Brain pericyte (primary cell): Measurements from ENCODE around the gene RTF2.

Source experiments
- DNase-seq: peaks from one replicate; pipeline ENCODE4 v3.0.0-alpha.2; 2012; ENCODE audit warnings: low read depth, low spot score

Gene RTF2

GRCh38 chr20:56438284-56438683 lies 30.1 kb upstream of the RTF2 start:
- DNase-seq, result no peak

GRCh38 chr20:56439771-56440291 lies 28.6 kb upstream of the RTF2 start:
- no peak for DNase-seq

- no peak for DNase-seq
Measured at GRCh38 chr20:56440346-56441007, 27.9 kb upstream of the RTF2 start.

GRCh38 chr20:56442389-56443365 lies 25.8 kb upstream of the RTF2 start:
- no peak for DNase-seq

GRCh38 chr20:56443654-56444540 lies 24.5 kb upstream of the RTF2 start:
- DNase-seq, result no peak

GRCh38 chr20:56445130-56445529 lies 23.3 kb upstream of the RTF2 start:
- DNase-seq, result no peak

- DNase-seq, result no peak
Measured at GRCh38 chr20:56445540-56445939, 22.9 kb upstream of the RTF2 start.

GRCh38 chr20:56447227-56447626 lies 21.2 kb upstream of the RTF2 start:
- DNase-seq, result no peak

GRCh38 chr20:56449459-56449858 lies 19.0 kb upstream of the RTF2 start:
- DNase-seq, result no peak

- no peak for DNase-seq
Measured at GRCh38 chr20:56451056-56451765, 17.2 kb upstream of the RTF2 start.

- no peak for DNase-seq
Measured at GRCh38 chr20:56453352-56453751, 15.1 kb upstream of the RTF2 start.

- no peak for DNase-seq
Measured at GRCh38 chr20:56454754-56455153, 13.7 kb upstream of the RTF2 start.

GRCh38 chr20:56458206-56458821 lies 10.1 kb upstream of the RTF2 start:
- DNase-seq, result no peak

- no peak for DNase-seq
Measured at GRCh38 chr20:56460459-56460858, 8.0 kb upstream of the RTF2 start.

- DNase-seq, result no peak
Measured at GRCh38 chr20:56461576-56461975, 6.9 kb upstream of the RTF2 start.

- DNase-seq, result no peak
Measured at GRCh38 chr20:56463428-56463827, 5.0 kb upstream of the RTF2 start.

GRCh38 chr20:56465997-56466396 lies 2.4 kb upstream of the RTF2 start:
- DNase-seq, result no peak

GRCh38 chr20:56467968-56468315 lies 485 bp upstream of the RTF2 start:
- DNase-seq, result no peak

GRCh38 chr20:56469077-56469449 lies 636 bp downstream of the RTF2 start:
- no peak for DNase-seq

GRCh38 chr20:56483970-56484369 lies 15.5 kb downstream of the RTF2 start:
- DNase-seq, result no peak

- DNase-seq, result no peak
Measured at GRCh38 chr20:56487216-56487615, 18.8 kb downstream of the RTF2 start.
